ENCODE data around the gene IQSEC2. TPM values are rescaled to one million over a fixed set of nuclear protein-coding genes. Genes with fewer than 3 reads are reported as not detected.

IQSEC2 gene
- total RNA-seq (1 to 10 TPM; 1.9 TPM), total RNA-seq (1.2 to 1.7 reads per million in 2 donors)

GRCh38 chrX:53281321-53281822 is at the start of gene IQSEC2:
Gene IQSEC2, minus strand, starts transcription at chrX:53281584.
- peaks cover 6% of the 10 kb centered on the region for H3K4me1 Mint-ChIP-seq
- H3K4me3 Mint-ChIP-seq = no peak within 1 kb of the TSS
- H3K36me3 Mint-ChIP-seq (ENCODE audit: low read depth) = no peaks in the 10 kb centered on the region
- H3K27me3 Mint-ChIP-seq = peaks cover 4% of the 10 kb centered on the region
- no peak for ATAC-seq
- H3K27ac Mint-ChIP-seq = no peak within 1 kb of the TSS
- no peaks in the 10 kb centered on the region for H3K9me3 ChIP-seq (ENCODE audit: control insufficient read depth, low read length, poor library complexity, severe bottlenecking)
- no peak for DNase-seq

GRCh38 chrX:53330331-53330730 is 48.9 kb upstream of the IQSEC2 start:
- Mint-ChIP-seq H3K36me3 (ENCODE audit: low read depth) (peaks cover 6% of the 10 kb centered on the region), H3K27ac (no peak overlapping the region), H3K4me1 (peaks cover 3% of the 10 kb centered on the region), H3K27me3 (peaks cover 26% of the 10 kb centered on the region), H3K4me3 (no peak overlapping the region)
- H3K9me3 ChIP-seq (ENCODE audit: control insufficient read depth, low read length, poor library complexity, severe bottlenecking) = no peaks in the 10 kb centered on the region
- ATAC-seq (no peak), DNase-seq (no peak)

- Mint-ChIP-seq H3K4me1 (peaks cover 13% of the 10 kb centered on the region), H3K36me3 (ENCODE audit: low read depth) (peaks cover 3% of the 10 kb centered on the region), H3K4me3 (no peak overlapping the region), H3K27ac (no peak overlapping the region), H3K27me3 (peaks cover 22% of the 10 kb centered on the region)
- no peaks in the 10 kb centered on the region for H3K9me3 ChIP-seq (ENCODE audit: control insufficient read depth, low read length, poor library complexity, severe bottlenecking)
- no peak for DNase-seq
- ATAC-seq = no peak
Measured at GRCh38 chrX:53324803-53325202, 43.4 kb upstream of the IQSEC2 start.

GRCh38 chrX:53324085-53324484 is 42.7 kb upstream of the IQSEC2 start:
- DNase-seq = no peak
- Mint-ChIP-seq H3K4me3 (no peak overlapping the region), H3K4me1 (peaks cover 15% of the 10 kb centered on the region), H3K27ac (no peak overlapping the region), H3K27me3 (peaks cover 26% of the 10 kb centered on the region), H3K36me3 (ENCODE audit: low read depth) (peaks cover 3% of the 10 kb centered on the region)
- H3K9me3 ChIP-seq (ENCODE audit: control insufficient read depth, low read length, poor library complexity, severe bottlenecking) = no peaks in the 10 kb centered on the region
- ATAC-seq = no peak

GRCh38 chrX:53323196-53323595 is 41.8 kb upstream of the IQSEC2 start:
- no peak for DNase-seq
- Mint-ChIP-seq H3K4me3 (no peak overlapping the region), H3K27ac (no peak overlapping the region), H3K27me3 (peaks cover 26% of the 10 kb centered on the region), H3K4me1 (peaks cover 15% of the 10 kb centered on the region), H3K36me3 (ENCODE audit: low read depth) (peaks cover 3% of the 10 kb centered on the region)
- ATAC-seq = no peak
- H3K9me3 ChIP-seq (ENCODE audit: control insufficient read depth, low read length, poor library complexity, severe bottlenecking) = no peaks in the 10 kb centered on the region

GRCh38 chrX:53321943-53322497 is 40.6 kb upstream of the IQSEC2 start:
- ATAC-seq = no peak
- no peaks in the 10 kb centered on the region for H3K9me3 ChIP-seq (ENCODE audit: control insufficient read depth, low read length, poor library complexity, severe bottlenecking)
- peaks cover 17% of the 10 kb centered on the region for H3K4me1 Mint-ChIP-seq
- H3K27me3 Mint-ChIP-seq = peaks cover 33% of the 10 kb centered on the region
- H3K4me3 Mint-ChIP-seq = peak overlapping the region; percentile 88
- H3K36me3 Mint-ChIP-seq (ENCODE audit: low read depth) = peaks cover 3% of the 10 kb centered on the region
- peak overlapping the region; percentile 49 for H3K27ac Mint-ChIP-seq
- no peak for DNase-seq

- peak overlapping the region; percentile 88 for H3K4me3 Mint-ChIP-seq
- H3K9me3 ChIP-seq (ENCODE audit: control insufficient read depth, low read length, poor library complexity, severe bottlenecking) = no peaks in the 10 kb centered on the region
- H3K27ac Mint-ChIP-seq = peak overlapping the region; percentile 49
- H3K27me3 Mint-ChIP-seq = peaks cover 33% of the 10 kb centered on the region
- H3K36me3 Mint-ChIP-seq (ENCODE audit: low read depth) = peaks cover 3% of the 10 kb centered on the region
- H3K4me1 Mint-ChIP-seq = peaks cover 17% of the 10 kb centered on the region
- ATAC-seq (peak; percentile 64), DNase-seq (peak in 2 of 3 donors; percentile 4 to 11)
Measured at GRCh38 chrX:53321230-53321942, 40.0 kb upstream of the IQSEC2 start.

- ATAC-seq (peak; percentile 44), DNase-seq (peak; percentile 4 to 13 (median 9))
- Mint-ChIP-seq H3K4me1 (peaks cover 14% of the 10 kb centered on the region), H3K4me3 (peak overlapping the region; percentile 77), H3K27ac (peak overlapping the region; percentile 14), H3K27me3 (peaks cover 28% of the 10 kb centered on the region), H3K36me3 (ENCODE audit: low read depth) (peaks cover 3% of the 10 kb centered on the region)
- no peaks in the 10 kb centered on the region for H3K9me3 ChIP-seq (ENCODE audit: control insufficient read depth, low read length, poor library complexity, severe bottlenecking)
Measured at GRCh38 chrX:53320543-53321229, 39.3 kb upstream of the IQSEC2 start.

- no peak for DNase-seq
- peak overlapping the region; percentile 90 for H3K4me3 Mint-ChIP-seq
- peaks cover 24% of the 10 kb centered on the region for H3K27me3 Mint-ChIP-seq
- H3K36me3 Mint-ChIP-seq (ENCODE audit: low read depth) = peaks cover 3% of the 10 kb centered on the region
- peak overlapping the region; percentile 14 for H3K27ac Mint-ChIP-seq
- peaks cover 14% of the 10 kb centered on the region for H3K4me1 Mint-ChIP-seq
- no peaks in the 10 kb centered on the region for H3K9me3 ChIP-seq (ENCODE audit: control insufficient read depth, low read length, poor library complexity, severe bottlenecking)
- no peak for ATAC-seq
Measured at GRCh38 chrX:53319614-53320542, 38.5 kb upstream of the IQSEC2 start.

GRCh38 chrX:53318766-53319353 is 37.5 kb upstream of the IQSEC2 start:
- no peak overlapping the region for H3K27ac Mint-ChIP-seq
- DNase-seq (no peak), ATAC-seq (no peak)
- H3K4me3 Mint-ChIP-seq = no peak overlapping the region
- peaks cover 14% of the 10 kb centered on the region for H3K4me1 Mint-ChIP-seq
- no peaks in the 10 kb centered on the region for H3K9me3 ChIP-seq (ENCODE audit: control insufficient read depth, low read length, poor library complexity, severe bottlenecking)
- peaks cover 24% of the 10 kb centered on the region for H3K27me3 Mint-ChIP-seq
- peaks cover 3% of the 10 kb centered on the region for H3K36me3 Mint-ChIP-seq (ENCODE audit: low read depth)

- ATAC-seq (peak; percentile 84), DNase-seq (peak; percentile 39 to 63 (median 40))
- peaks cover 24% of the 10 kb centered on the region for H3K27me3 Mint-ChIP-seq
- H3K4me3 Mint-ChIP-seq = peak overlapping the region; percentile 12
- H3K36me3 Mint-ChIP-seq (ENCODE audit: low read depth) = peaks cover 3% of the 10 kb centered on the region
- H3K27ac Mint-ChIP-seq = no peak overlapping the region
- H3K9me3 ChIP-seq (ENCODE audit: control insufficient read depth, low read length, poor library complexity, severe bottlenecking) = no peaks in the 10 kb centered on the region
- peaks cover 16% of the 10 kb centered on the region for H3K4me1 Mint-ChIP-seq
Measured at GRCh38 chrX:53317365-53318069, 36.1 kb upstream of the IQSEC2 start.

- peaks cover 17% of the 10 kb centered on the region for H3K27me3 Mint-ChIP-seq
- ATAC-seq (no peak), DNase-seq (no peak)
- no peak overlapping the region for H3K27ac Mint-ChIP-seq
- H3K9me3 ChIP-seq (ENCODE audit: control insufficient read depth, low read length, poor library complexity, severe bottlenecking) = no peaks in the 10 kb centered on the region
- no peak overlapping the region for H3K4me3 Mint-ChIP-seq
- H3K36me3 Mint-ChIP-seq (ENCODE audit: low read depth) = peaks cover 2% of the 10 kb centered on the region
- H3K4me1 Mint-ChIP-seq = peaks cover 10% of the 10 kb centered on the region
Measured at GRCh38 chrX:53316860-53317237, 35.5 kb upstream of the IQSEC2 start.
